ENCODE measurements around the gene WDHD1.
"Not testable (repeated sequence)": the region's sequence is repeated elsewhere in the genome, so short reads cannot be mapped to it uniquely, and the experiment has no call there.

The WDHD1 gene

GRCh38 chr14:54974788-54975414, 52.0 kb downstream of the WDHD1 start:
- Mint-ChIP-seq H3K4me3 (no peak overlapping the region), H3K27me3 (ENCODE audit: low read depth, poor library complexity) (no peaks in the 10 kb centered on the region), H3K4me1 (no peaks in the 10 kb centered on the region), H3K36me3 (ENCODE audit: low read depth) (peaks cover 58% of the 10 kb centered on the region), H3K27ac (peak overlapping the region; percentile 37), H3K9me3 (peaks cover 8% of the 10 kb centered on the region)
- no peak for DNase-seq
- no peak for TF ChIP-seq CTCF (IDR thresholded peaks at IDR 0.05)

GRCh38 chr14:54967496-54967895, 59.4 kb downstream of the WDHD1 start:
- DNase-seq, result no peak
- Mint-ChIP-seq H3K4me1 (no peaks in the 10 kb centered on the region), H3K9me3 (peaks cover 11% of the 10 kb centered on the region), H3K27me3 (ENCODE audit: low read depth, poor library complexity) (no peaks in the 10 kb centered on the region), H3K4me3 (no peak overlapping the region), H3K27ac (no peak overlapping the region), H3K36me3 (ENCODE audit: low read depth) (peaks cover 87% of the 10 kb centered on the region)
- no peak for TF ChIP-seq CTCF (IDR thresholded peaks at IDR 0.05)

- Mint-ChIP-seq H3K27ac (no peak overlapping the region), H3K9me3 (peaks cover 5% of the 10 kb centered on the region), H3K4me3 (no peak overlapping the region), H3K36me3 (ENCODE audit: low read depth) (peaks cover 87% of the 10 kb centered on the region), H3K27me3 (ENCODE audit: low read depth, poor library complexity) (no peaks in the 10 kb centered on the region), H3K4me1 (no peaks in the 10 kb centered on the region)
- DNase-seq, result no peak
- TF ChIP-seq CTCF (IDR thresholded peaks at IDR 0.05), result no peak
These were observed 71.8 kb downstream of the WDHD1 start for GRCh38 chr14:54955143-54955542.

DNA sequence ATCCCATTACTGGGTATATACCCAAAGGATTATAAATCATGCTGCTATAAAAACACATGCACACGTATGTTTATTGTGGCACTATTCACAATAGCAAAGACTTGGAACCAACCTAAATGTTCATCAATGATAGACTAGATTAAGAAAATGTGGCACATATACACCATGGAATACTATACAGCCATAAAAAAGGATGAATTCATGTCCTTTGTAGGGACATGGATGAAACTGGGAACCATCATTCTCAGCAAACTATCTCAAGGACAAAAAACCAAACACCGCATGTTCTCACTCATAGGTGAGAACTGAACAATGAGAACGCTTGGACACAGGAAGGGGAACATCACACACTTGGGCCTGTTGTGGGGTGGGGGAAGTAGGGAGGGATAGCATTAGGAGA, 73.3 kb downstream of the WDHD1 start:
- H3K27ac Mint-ChIP-seq; H3K4me3 Mint-ChIP-seq; DNase-seq; H3K4me1 Mint-ChIP-seq; H3K27me3 Mint-ChIP-seq (ENCODE audit: low read depth, poor library complexity): not testable (repeated sequence)
- peaks cover 19% of the 10 kb centered on the region for H3K9me3 Mint-ChIP-seq
- peaks cover 90% of the 10 kb centered on the region for H3K36me3 Mint-ChIP-seq (ENCODE audit: low read depth)

DNA sequence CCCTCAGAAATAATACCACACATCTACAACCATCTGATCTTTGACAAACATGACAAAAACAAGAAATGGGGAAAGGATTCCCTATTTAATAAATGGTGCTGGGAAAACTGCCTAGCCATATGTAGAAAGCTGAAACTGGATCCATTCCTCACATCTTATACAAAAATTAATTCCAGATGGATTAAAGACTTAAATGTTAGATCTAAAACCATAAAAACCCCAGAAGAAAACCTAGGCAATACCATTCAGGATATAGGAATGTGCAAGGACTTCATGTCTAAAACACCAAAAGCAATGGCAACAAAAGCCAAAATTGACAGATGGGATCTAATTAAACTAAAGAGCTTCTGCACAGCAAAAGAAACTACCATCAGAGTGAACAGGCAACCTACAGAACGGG, 74.1 kb downstream of the WDHD1 start:
- peaks cover 90% of the 10 kb centered on the region for H3K36me3 Mint-ChIP-seq (ENCODE audit: low read depth)
- H3K27ac Mint-ChIP-seq; H3K4me1 Mint-ChIP-seq; H3K4me3 Mint-ChIP-seq; H3K27me3 Mint-ChIP-seq (ENCODE audit: low read depth, poor library complexity); DNase-seq: not testable (repeated sequence)
- peaks cover 28% of the 10 kb centered on the region for H3K9me3 Mint-ChIP-seq

DNA sequence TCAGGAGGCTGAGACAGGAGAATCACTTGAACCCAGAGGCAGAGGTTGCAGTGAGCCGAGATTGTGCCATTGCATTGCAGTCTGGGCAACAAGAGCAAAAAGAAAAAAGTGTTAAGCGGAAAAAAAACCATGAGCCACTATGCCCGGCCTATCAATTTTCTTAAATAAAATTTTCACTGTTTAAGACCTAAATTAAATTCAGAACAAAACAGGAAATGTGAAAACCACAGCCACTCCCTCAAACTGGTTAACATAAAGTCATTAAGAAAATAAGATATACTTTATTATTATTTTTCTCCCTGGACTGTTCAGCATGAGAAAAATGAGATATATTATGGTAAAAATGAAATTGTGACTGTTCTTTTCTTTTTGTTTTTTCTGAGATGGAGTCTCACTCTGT, 79.7 kb downstream of the WDHD1 start:
- H3K4me3 Mint-ChIP-seq, result no peak overlapping the region
- H3K27me3 Mint-ChIP-seq (ENCODE audit: low read depth, poor library complexity), result no peaks in the 10 kb centered on the region
- H3K9me3 Mint-ChIP-seq, result peaks cover 35% of the 10 kb centered on the region
- peaks cover 90% of the 10 kb centered on the region for H3K36me3 Mint-ChIP-seq (ENCODE audit: low read depth)
- peaks cover 5% of the 10 kb centered on the region for H3K4me1 Mint-ChIP-seq
- TF ChIP-seq CTCF (IDR thresholded peaks at IDR 0.05), result no peak
- DNase-seq, result no peak
- H3K27ac Mint-ChIP-seq, result no peak overlapping the region

- no peak for DNase-seq
- peaks cover 5% of the 10 kb centered on the region for H3K4me1 Mint-ChIP-seq
- H3K4me3 Mint-ChIP-seq, result no peak overlapping the region
- peaks cover 35% of the 10 kb centered on the region for H3K9me3 Mint-ChIP-seq
- no peaks in the 10 kb centered on the region for H3K27me3 Mint-ChIP-seq (ENCODE audit: low read depth, poor library complexity)
- H3K27ac Mint-ChIP-seq, result no peak overlapping the region
- no peak for TF ChIP-seq CTCF (IDR thresholded peaks at IDR 0.05)
- H3K36me3 Mint-ChIP-seq (ENCODE audit: low read depth), result peaks cover 84% of the 10 kb centered on the region
These were observed 80.4 kb downstream of the WDHD1 start for GRCh38 chr14:54946500-54946899.

Data from nephron progenitor cell (in vitro differentiated cells).